GM23338 (cell line): ENCODE data around the gene L3MBTL4. TPM values are rescaled to one million over a fixed set of nuclear protein-coding genes. Genes with fewer than 3 reads are reported as not detected.

Experiments
- ATAC-seq: fragments of 200-7000 bp; cut with Tn5 transposase; 3 replicates; pipeline ENCODE4 v1.9.1; 2020
- DNase-seq: peaks from one replicate; pipeline ENCODE4 v3.0.0-alpha.2; 2015; ENCODE audit warnings: low spot score
- H2AFZ ChIP-seq: fragments of 200-600 bp; sonication (generic); 2 replicates; pipeline ENCODE4 v1.8.0; 2016; ENCODE audit warnings: antibody characterized with exemption, mild to moderate bottlenecking, moderate library complexity
- H3F3A ChIP-seq: fragments of 200-600 bp; sonication (generic); replicated peaks from 2 replicates; pipeline ENCODE4 v1.8.0; 2017; ENCODE audit warnings: antibody characterized with exemption, mixed run types, low read depth
- H3K27ac ChIP-seq: fragments of 200-600 bp; sonication (generic); 2 replicates; pipeline ENCODE4 v1.6.1; 2016; ENCODE audit warnings: low read depth
- H3K27me3 ChIP-seq: fragments of 200-600 bp; sonication (generic); 2 replicates; pipeline ENCODE4 v1.8.0; 2016; ENCODE audit warnings: mild to moderate bottlenecking, mixed run types, moderate library complexity; ENCODE audit not compliant: insufficient read depth
- H3K36me3 ChIP-seq: fragments of 200-600 bp; sonication (generic); 2 replicates; pipeline ENCODE4 v1.8.0; 2016; ENCODE audit warnings: mild to moderate bottlenecking; ENCODE audit not compliant: insufficient read depth
- H3K4me1 ChIP-seq: fragments of 200-600 bp; sonication (generic); 2 replicates; pipeline ENCODE4 v1.8.0; 2016; ENCODE audit warnings: mild to moderate bottlenecking, moderate library complexity; ENCODE audit not compliant: insufficient read depth
- H3K4me2 ChIP-seq: fragments of 200-600 bp; sonication (generic); 2 replicates; pipeline ENCODE4 v1.7.1; 2017; ENCODE audit warnings: mixed run types
- H3K4me3 ChIP-seq: fragments of 200-600 bp; sonication (generic); 2 replicates; pipeline ENCODE4 v1.6.1; 2016; ENCODE audit warnings: mixed run types
- H3K79me2 ChIP-seq: fragments of 200-600 bp; sonication (generic); replicated peaks from 2 replicates; pipeline ENCODE4 v1.8.0; 2017; ENCODE audit warnings: mild to moderate bottlenecking; ENCODE audit not compliant: insufficient read depth
- H3K9me2 ChIP-seq: fragments of 200-600 bp; sonication (generic); 2 replicates; pipeline ENCODE4 v1.8.0; 2017; ENCODE audit not compliant: insufficient read depth
- H4K20me1 ChIP-seq: fragments of 200-600 bp; sonication (generic); replicated peaks from 2 replicates; pipeline ENCODE4 v1.8.0; 2017; ENCODE audit warnings: mild to moderate bottlenecking; ENCODE audit not compliant: insufficient read depth
- H3K27ac Mint-ChIP-seq: 2 replicates; pipeline ENCODE4 v1.8.0; 2020; ENCODE audit warnings: inconsistent platforms, mild to moderate bottlenecking, moderate library complexity, mixed read lengths
- H3K27me3 Mint-ChIP-seq: 3 replicates; pipeline ENCODE4 v1.8.0; 2022; ENCODE audit warnings: low read depth, mild to moderate bottlenecking, moderate library complexity, mixed read lengths, inconsistent platforms; ENCODE audit not compliant: insufficient read depth, poor library complexity
- H3K36me3 Mint-ChIP-seq: 3 replicates; pipeline ENCODE4 v1.8.0; 2021; ENCODE audit warnings: low read depth, mild to moderate bottlenecking, inconsistent platforms, moderate library complexity, mixed read lengths
- H3K4me1 Mint-ChIP-seq: 3 replicates; pipeline ENCODE4 v1.8.0; 2020; ENCODE audit warnings: mild to moderate bottlenecking, inconsistent platforms, mixed read lengths
- H3K4me3 Mint-ChIP-seq: 3 replicates; pipeline ENCODE4 v1.8.0; 2021; ENCODE audit warnings: moderate library complexity, mild to moderate bottlenecking, inconsistent platforms, mixed read lengths
- H3K9me3 Mint-ChIP-seq: 3 replicates; pipeline ENCODE4 v1.8.0; 2020; ENCODE audit warnings: moderate library complexity, mild to moderate bottlenecking, inconsistent platforms, mixed read lengths
- CREB1 ChIP-seq: fragments of 250-450 bp; sonication (Bioruptor Pico); IDR thresholded peaks from 2 replicates; pipeline ENCODE4 v1.5.0; 2020; ENCODE audit warnings: low read depth, mild to moderate bottlenecking, moderate library complexity
- EZH2 ChIP-seq: fragments of 200-600 bp; sonication (generic); IDR thresholded peaks from one replicate; pipeline ENCODE4 v1.8.0; 2017; ENCODE audit warnings: antibody characterized with exemption, mild to moderate bottlenecking, low read depth; ENCODE audit not compliant: unreplicated experiment
- EZH2phosphoT487 ChIP-seq: fragments of 200-600 bp; sonication (generic); IDR thresholded peaks from one replicate; pipeline ENCODE4 v1.8.1; 2018; ENCODE audit warnings: antibody characterized with exemption; ENCODE audit not compliant: unreplicated experiment
- JUNB ChIP-seq: IDR thresholded peaks from one replicate; pipeline ENCODE4 v1.6.1; 2016; ENCODE audit warnings: antibody characterized with exemption; ENCODE audit not compliant: unreplicated experiment
- NANOG ChIP-seq: IDR thresholded peaks from 2 replicates; pipeline ENCODE4 v1.6.1; 2016; ENCODE audit warnings: antibody characterized with exemption, borderline replicate concordance
- ZNF114 ChIP-seq: fragments of 250-450 bp; sonication (Bioruptor Pico); IDR thresholded peaks from 2 replicates; pipeline ENCODE4 v1.5.0; 2020; ENCODE audit warnings: mild to moderate bottlenecking, moderate library complexity
- ZNF331 ChIP-seq: fragments of 250-450 bp; sonication (Bioruptor Pico); IDR thresholded peaks from 2 replicates; pipeline ENCODE4 v1.5.0; 2020; ENCODE audit warnings: low read depth, mild to moderate bottlenecking, moderate library complexity
- polyA plus RNA-seq: library from polyadenylated mRNA; unstranded; fragments of >200 nt; fragmentation: Nextera tagmentation; extraction: Ambion mirVana; gene quantifications from 2 replicates; pipeline ENCODE4 v1.2.1, GENCODE V29; 2016
- total RNA-seq: library from RNA; depleted of rRNA; stranded (reverse); fragments of >200 nt; shearing (Covaris generic); gene quantifications from 2 replicates; pipeline ENCODE4 v1.2.3, GENCODE V29; 2014
- TF ChIP-seq, protein P1 (sequence below): IDR thresholded peaks from 2 replicates; pipeline ENCODE4 v1.6.1; 2016; ENCODE audit warnings: antibody characterized with exemption
- TF ChIP-seq, protein P2 (sequence below), 2 experiments: fragments of 200-600 bp in 1 of 2; sonication (generic) in 1 of 2; conservative IDR thresholded peaks; 2 replicates each; pipeline versions ENCODE4 v1.5.1 to v1.6.1; 2016 to 2017; ENCODE audit warnings: antibody characterized with exemption in 2 of 2, low read depth in 2 of 2, mild to moderate bottlenecking in 2 of 2, moderate library complexity in 1 of 2
- TF ChIP-seq, protein P3 (sequence below): IDR thresholded peaks from one replicate; pipeline ENCODE4 v1.6.1; 2018; ENCODE audit warnings: antibody characterized with exemption; ENCODE audit not compliant: unreplicated experiment

The L3MBTL4 gene
- total and polyA plus RNA-seq, 2 experiments from 2014 or later: 0.48 to 2.8 TPM

DNA sequence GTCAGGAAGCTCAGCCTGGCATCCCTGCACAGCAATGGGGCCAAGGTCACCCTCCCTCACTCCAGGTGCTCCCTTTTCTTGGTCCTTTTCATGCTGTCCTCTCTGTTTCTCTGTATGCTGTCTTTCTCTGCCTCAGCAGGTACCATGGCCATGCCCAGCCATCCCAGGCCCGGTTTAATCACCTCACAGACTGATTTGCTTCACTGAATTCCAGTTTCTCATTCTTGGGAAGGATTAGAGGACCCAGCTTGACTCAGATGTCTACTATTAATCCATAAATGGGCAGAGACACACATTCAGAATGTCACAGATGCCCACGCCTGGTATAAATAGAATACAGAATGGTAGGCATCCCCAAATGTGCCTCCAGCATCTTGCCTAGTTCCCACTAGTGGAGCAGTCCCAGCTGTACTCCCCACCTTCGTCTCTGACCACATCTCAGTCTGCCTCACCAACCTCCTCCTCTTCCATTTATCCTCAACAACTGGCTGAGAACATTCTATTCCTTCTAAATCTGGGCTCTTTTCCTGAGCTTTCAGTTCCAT, 14.2 kb upstream of the L3MBTL4 start:
- Histone ChIP-seq H3K4me2 (no peak overlapping the region), H3K9me2 (no peaks in the 10 kb centered on the region), H3K36me3 (no peaks in the 10 kb centered on the region), H2AFZ (no peak overlapping the region), H3F3A (no peaks in the 10 kb centered on the region), H3K4me1 (no peaks in the 10 kb centered on the region), H4K20me1 (no peaks in the 10 kb centered on the region), H3K27ac (no peak overlapping the region), H3K79me2 (no peaks in the 10 kb centered on the region), H3K27me3 (no peaks in the 10 kb centered on the region), H3K4me3 (no peak overlapping the region)
- H3K4me3 Mint-ChIP-seq: no peak overlapping the region
- no peaks in the 10 kb centered on the region for H3K36me3 Mint-ChIP-seq
- H3K27me3 Mint-ChIP-seq: no peaks in the 10 kb centered on the region
- H3K27ac Mint-ChIP-seq: no peak overlapping the region
- TF ChIP-seq EZH2phosphoT487: no peak
- no peak for TF ChIP-seq ZNF114 (CRISPR knock-in tag)
- no peak for TF ChIP-seq ZNF331
- TF ChIP-seq, protein P1, sequence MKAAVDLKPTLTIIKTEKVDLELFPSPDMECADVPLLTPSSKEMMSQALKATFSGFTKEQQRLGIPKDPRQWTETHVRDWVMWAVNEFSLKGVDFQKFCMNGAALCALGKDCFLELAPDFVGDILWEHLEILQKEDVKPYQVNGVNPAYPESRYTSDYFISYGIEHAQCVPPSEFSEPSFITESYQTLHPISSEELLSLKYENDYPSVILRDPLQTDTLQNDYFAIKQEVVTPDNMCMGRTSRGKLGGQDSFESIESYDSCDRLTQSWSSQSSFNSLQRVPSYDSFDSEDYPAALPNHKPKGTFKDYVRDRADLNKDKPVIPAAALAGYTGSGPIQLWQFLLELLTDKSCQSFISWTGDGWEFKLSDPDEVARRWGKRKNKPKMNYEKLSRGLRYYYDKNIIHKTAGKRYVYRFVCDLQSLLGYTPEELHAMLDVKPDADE: no peak
- no peak for TF ChIP-seq JUNB
- TF ChIP-seq EZH2: no peak
- TF ChIP-seq, protein P2, sequence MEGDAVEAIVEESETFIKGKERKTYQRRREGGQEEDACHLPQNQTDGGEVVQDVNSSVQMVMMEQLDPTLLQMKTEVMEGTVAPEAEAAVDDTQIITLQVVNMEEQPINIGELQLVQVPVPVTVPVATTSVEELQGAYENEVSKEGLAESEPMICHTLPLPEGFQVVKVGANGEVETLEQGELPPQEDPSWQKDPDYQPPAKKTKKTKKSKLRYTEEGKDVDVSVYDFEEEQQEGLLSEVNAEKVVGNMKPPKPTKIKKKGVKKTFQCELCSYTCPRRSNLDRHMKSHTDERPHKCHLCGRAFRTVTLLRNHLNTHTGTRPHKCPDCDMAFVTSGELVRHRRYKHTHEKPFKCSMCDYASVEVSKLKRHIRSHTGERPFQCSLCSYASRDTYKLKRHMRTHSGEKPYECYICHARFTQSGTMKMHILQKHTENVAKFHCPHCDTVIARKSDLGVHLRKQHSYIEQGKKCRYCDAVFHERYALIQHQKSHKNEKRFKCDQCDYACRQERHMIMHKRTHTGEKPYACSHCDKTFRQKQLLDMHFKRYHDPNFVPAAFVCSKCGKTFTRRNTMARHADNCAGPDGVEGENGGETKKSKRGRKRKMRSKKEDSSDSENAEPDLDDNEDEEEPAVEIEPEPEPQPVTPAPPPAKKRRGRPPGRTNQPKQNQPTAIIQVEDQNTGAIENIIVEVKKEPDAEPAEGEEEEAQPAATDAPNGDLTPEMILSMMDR (conservative IDR thresholded peaks at IDR 0.05; ENCODE audit: low read depth in 2 of 2): no peak
- TF ChIP-seq NANOG: no peak
- H3K4me1 Mint-ChIP-seq: peaks cover 5% of the 10 kb centered on the region; the same call in 2 of the 3 replicates
- DNase-seq: no peak
- no peaks in the 10 kb centered on the region for H3K9me3 Mint-ChIP-seq
- ATAC-seq: no peak

DNA sequence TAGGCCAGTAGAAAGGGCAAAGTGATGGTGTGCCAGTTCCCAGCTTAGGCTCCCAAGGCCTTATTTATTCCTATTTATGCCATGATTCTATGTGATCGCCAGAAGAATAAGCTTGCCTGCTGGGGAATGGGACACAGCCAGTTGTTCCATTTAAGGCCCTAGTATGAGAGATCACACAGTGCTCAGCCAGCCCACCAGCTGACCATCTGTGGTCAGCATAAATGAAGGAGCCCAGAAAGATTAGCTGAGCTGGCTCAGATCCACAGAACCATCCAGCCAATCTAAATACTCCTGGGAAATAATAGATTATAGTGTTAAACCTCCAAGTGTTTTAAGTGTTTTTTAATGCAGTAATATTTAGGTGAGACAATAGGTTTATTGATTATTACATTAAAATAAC, 12.6 kb upstream of the L3MBTL4 start:
- no peak overlapping the region for H3K27ac ChIP-seq
- no peaks in the 10 kb centered on the region for H3K4me1 ChIP-seq
- Mint-ChIP-seq H3K36me3 (no peaks in the 10 kb centered on the region), H3K9me3 (no peaks in the 10 kb centered on the region), H3K4me3 (no peak overlapping the region), H3K27ac (no peak overlapping the region), H3K4me1 (peaks cover 5% of the 10 kb centered on the region; the same call in 2 of the 3 replicates), H3K27me3 (peaks cover under 1% of the 10 kb centered on the region)
- no peaks in the 10 kb centered on the region for H3K36me3 ChIP-seq
- no peak overlapping the region for H3K4me3 ChIP-seq
- no peak overlapping the region for H2AFZ ChIP-seq
- no peaks in the 10 kb centered on the region for H4K20me1 ChIP-seq
- ATAC-seq: no peak
- H3K9me2 ChIP-seq: no peaks in the 10 kb centered on the region
- DNase-seq: no peak
- no peak overlapping the region for H3K4me2 ChIP-seq
- no peaks in the 10 kb centered on the region for H3F3A ChIP-seq
- H3K27me3 ChIP-seq: no peaks in the 10 kb centered on the region
- H3K79me2 ChIP-seq: no peaks in the 10 kb centered on the region
- TF ChIP-seq CREB1 (CRISPR knock-in tag) (no peak), EZH2phosphoT487 (no peak), JUNB (no peak), ZNF331 (no peak), ZNF114 (CRISPR knock-in tag) (no peak), EZH2 (no peak), NANOG (no peak)
- TF ChIP-seq, protein P3, sequence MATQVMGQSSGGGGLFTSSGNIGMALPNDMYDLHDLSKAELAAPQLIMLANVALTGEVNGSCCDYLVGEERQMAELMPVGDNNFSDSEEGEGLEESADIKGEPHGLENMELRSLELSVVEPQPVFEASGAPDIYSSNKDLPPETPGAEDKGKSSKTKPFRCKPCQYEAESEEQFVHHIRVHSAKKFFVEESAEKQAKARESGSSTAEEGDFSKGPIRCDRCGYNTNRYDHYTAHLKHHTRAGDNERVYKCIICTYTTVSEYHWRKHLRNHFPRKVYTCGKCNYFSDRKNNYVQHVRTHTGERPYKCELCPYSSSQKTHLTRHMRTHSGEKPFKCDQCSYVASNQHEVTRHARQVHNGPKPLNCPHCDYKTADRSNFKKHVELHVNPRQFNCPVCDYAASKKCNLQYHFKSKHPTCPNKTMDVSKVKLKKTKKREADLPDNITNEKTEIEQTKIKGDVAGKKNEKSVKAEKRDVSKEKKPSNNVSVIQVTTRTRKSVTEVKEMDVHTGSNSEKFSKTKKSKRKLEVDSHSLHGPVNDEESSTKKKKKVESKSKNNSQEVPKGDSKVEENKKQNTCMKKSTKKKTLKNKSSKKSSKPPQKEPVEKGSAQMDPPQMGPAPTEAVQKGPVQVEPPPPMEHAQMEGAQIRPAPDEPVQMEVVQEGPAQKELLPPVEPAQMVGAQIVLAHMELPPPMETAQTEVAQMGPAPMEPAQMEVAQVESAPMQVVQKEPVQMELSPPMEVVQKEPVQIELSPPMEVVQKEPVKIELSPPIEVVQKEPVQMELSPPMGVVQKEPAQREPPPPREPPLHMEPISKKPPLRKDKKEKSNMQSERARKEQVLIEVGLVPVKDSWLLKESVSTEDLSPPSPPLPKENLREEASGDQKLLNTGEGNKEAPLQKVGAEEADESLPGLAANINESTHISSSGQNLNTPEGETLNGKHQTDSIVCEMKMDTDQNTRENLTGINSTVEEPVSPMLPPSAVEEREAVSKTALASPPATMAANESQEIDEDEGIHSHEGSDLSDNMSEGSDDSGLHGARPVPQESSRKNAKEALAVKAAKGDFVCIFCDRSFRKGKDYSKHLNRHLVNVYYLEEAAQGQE: no peak
- TF ChIP-seq, protein P1: no peak
